GM10248 (cell line): ENCODE data around the gene CDCA8.

Experiments used
- CTCF ChIA-PET: fragments of 300-600 bp; sonication (Branson Sonifier 250); formaldehyde crosslinking; extraction: SDS; loops from one replicate; lab custom pipeline; 2021; ENCODE audit warnings: antibody characterized with exemption; lab: Yijun Ruan, JAX
- POLR2A ChIA-PET: fragments of 350-650 bp; sonication (Branson Sonifier 250); formaldehyde crosslinking; extraction: SDS; loops from one replicate; lab custom pipeline; 2020; ENCODE audit warnings: antibody characterized with exemption; lab: Yijun Ruan, JAX
- DNase-seq: peaks from one replicate; pipeline ENCODE4 v3.0.0; 2012; ENCODE audit errors: extremely low spot score
- TF ChIP-seq, protein P1 (sequence below): IDR thresholded peaks from 2 replicates; pipeline ENCODE4 v1.5.1; 2012; ENCODE audit warnings: mild to moderate bottlenecking, low read depth; ENCODE audit errors: extremely low read depth, missing control alignments, control extremely low read depth

The CDCA8 gene

GRCh38 chr1:37723390-37724078, 31.2 kb downstream of the CDCA8 start:
- CTCF ChIA-PET = interaction anchor here (0.9 kb wide), 1 partner anchor 18 kb away, joined by 3 read pairs; no protein-coding TSS in a partner anchor
- TF ChIP-seq, protein P1, sequence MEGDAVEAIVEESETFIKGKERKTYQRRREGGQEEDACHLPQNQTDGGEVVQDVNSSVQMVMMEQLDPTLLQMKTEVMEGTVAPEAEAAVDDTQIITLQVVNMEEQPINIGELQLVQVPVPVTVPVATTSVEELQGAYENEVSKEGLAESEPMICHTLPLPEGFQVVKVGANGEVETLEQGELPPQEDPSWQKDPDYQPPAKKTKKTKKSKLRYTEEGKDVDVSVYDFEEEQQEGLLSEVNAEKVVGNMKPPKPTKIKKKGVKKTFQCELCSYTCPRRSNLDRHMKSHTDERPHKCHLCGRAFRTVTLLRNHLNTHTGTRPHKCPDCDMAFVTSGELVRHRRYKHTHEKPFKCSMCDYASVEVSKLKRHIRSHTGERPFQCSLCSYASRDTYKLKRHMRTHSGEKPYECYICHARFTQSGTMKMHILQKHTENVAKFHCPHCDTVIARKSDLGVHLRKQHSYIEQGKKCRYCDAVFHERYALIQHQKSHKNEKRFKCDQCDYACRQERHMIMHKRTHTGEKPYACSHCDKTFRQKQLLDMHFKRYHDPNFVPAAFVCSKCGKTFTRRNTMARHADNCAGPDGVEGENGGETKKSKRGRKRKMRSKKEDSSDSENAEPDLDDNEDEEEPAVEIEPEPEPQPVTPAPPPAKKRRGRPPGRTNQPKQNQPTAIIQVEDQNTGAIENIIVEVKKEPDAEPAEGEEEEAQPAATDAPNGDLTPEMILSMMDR = no peak
- POLR2A ChIA-PET = no interaction called here
- no peak for DNase-seq

- ChIA-PET CTCF (interaction anchor here (0.9 kb wide), 1 partner anchor 17 kb away, joined by 3 read pairs; no protein-coding TSS in a partner anchor), POLR2A (no interaction called here)
- TF ChIP-seq, protein P1 = no peak
- DNase-seq = no peak
Observed at GRCh38 chr1:37724575-37724974, 32.3 kb downstream of the CDCA8 start.

GRCh38 chr1:37725851-37726613, 33.7 kb downstream of the CDCA8 start:
- CTCF ChIA-PET = interaction anchor here (1.8 kb wide), 1 partner anchor 291 kb away, joined by 4 read pairs; no protein-coding TSS in a partner anchor
- DNase-seq = no peak
- TF ChIP-seq, protein P1 = no peak
- POLR2A ChIA-PET = no interaction called here

GRCh38 chr1:37726751-37727585, 34.7 kb downstream of the CDCA8 start:
- TF ChIP-seq, protein P1 = no peak
- POLR2A ChIA-PET = no interaction called here
- no peak for DNase-seq
- CTCF ChIA-PET = interaction anchor here (1.1 to 1.8 kb wide), 3 partner anchors 16 to 292 kb away, joined by 3 to 4 read pairs (median 4); partner anchors contain the start of gene MTF1

GRCh38 chr1:37728416-37728815, 36.1 kb downstream of the CDCA8 start:
- CTCF ChIA-PET = interaction anchor here (1.7 kb wide), 1 partner anchor 17 kb away, joined by 4 read pairs; no protein-coding TSS in a partner anchor
- TF ChIP-seq, protein P1 = no peak
- POLR2A ChIA-PET = no interaction called here
- DNase-seq = no peak

DNA sequence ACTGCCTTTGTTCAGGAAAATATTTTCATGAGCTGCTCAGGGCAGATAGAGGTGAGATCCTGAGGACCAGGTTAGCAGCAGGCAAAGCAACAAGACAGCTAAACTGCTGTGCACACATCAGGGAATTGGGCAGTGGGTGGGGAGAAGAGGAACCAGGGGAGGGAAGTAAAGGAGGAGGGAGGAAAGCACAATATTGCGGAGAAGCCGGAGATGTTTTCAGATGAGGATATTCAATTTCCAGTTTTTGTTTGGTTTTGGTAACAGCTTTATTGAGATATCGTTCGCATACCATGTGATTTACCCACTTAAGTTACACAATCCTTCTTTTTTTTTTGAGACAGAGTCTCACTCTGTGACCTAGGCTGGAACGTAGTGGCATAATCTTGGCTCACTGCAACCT, 38.1 kb downstream of the CDCA8 start:
- TF ChIP-seq, protein P1 = no peak
- CTCF ChIA-PET = interaction anchor here (1.0 to 1.2 kb wide), 3 partner anchors 8 to 130 kb away, joined by 3 read pairs; no protein-coding TSS in a partner anchor
- POLR2A ChIA-PET = no interaction called here
- no peak for DNase-seq
